SW480 (cell line): ENCODE results near the gene TECPR2.

Experiments
- DNase-seq: peaks from one replicate; pipeline ENCODE4 v3.0.0-alpha.2; 2016; ENCODE audit warnings: low spot score

The TECPR2 gene

DNA sequence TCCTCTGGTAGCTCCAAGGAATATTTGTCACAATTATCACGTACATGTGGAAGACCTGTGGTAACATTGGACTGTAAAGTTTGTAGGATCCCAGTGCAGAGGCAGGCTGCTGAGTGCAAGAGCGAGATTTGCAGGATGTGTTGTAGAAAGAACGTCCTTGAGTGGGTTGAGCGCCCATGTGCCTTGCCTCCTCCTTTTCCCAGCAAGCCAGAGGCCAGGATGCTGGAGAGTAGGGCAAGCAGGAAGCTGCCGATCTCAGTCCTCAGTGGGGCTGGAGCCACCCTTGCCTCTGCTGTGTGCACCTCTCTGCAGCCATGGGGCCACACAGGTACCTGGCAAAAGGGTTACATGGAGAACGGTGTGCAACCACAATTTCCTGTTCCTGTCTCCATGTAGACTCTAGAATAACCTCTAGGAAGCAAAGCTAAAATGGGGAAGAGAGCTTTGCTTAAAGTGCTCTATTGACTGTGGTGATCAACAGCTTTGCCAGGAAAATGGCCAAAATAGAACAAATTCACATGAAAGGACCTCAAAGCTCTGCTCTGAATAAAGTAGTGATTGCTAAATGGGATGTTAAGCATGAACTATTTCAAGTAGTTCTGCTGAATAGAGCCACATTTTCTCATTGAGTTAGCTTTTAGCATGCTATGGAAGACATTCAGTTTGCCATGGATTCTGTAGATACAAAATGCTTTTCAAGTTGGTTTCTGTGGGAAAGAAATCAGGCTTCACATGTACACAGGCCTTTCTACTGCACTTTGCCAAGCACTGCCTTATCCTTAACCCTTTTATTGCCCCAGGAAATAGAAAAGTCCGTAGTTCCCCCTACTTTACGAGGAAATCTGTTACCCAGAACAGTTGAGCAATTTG, 109.4 kb downstream of the TECPR2 start:
- no peak for DNase-seq

- DNase-seq: no peak
Observed at GRCh38 chr14:102472791-102473150, 110.0 kb downstream of the TECPR2 start.

- DNase-seq: no peak
Observed at GRCh38 chr14:102473559-102473958, 110.8 kb downstream of the TECPR2 start.

GRCh38 chr14:102474934-102475333, 112.2 kb downstream of the TECPR2 start:
- no peak for DNase-seq

GRCh38 chr14:102479107-102479506, 116.4 kb downstream of the TECPR2 start:
- DNase-seq: no peak

DNA sequence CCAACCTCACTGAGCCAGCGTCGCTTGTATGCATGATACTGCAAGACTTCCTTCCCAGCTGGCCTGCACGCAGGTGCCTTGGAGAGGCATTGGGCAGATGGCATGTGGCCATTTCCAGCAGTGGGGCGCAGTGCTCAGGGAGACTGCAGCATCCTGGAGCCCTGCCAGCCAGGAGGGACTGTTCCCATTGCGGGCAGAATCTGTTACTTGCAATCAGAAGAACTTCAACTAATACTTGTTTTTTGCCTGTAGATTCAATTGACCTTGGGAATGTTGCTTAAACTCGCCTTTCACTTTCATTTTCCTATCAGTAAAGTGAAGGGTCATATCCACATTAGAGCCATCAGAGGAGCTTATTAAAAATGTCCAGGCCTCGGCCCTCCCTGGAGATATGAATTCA, 117.0 kb downstream of the TECPR2 start:
- DNase-seq: no peak

- DNase-seq: no peak
Observed at GRCh38 chr14:102481371-102481770, 118.6 kb downstream of the TECPR2 start.

- DNase-seq: peak; percentile 42
Observed at GRCh38 chr14:102481791-102482238, 119.1 kb downstream of the TECPR2 start.

GRCh38 chr14:102484316-102484715, 121.6 kb downstream of the TECPR2 start:
- DNase-seq: no peak

GRCh38 chr14:102485693-102486512, 123.2 kb downstream of the TECPR2 start:
- DNase-seq: no peak

DNA sequence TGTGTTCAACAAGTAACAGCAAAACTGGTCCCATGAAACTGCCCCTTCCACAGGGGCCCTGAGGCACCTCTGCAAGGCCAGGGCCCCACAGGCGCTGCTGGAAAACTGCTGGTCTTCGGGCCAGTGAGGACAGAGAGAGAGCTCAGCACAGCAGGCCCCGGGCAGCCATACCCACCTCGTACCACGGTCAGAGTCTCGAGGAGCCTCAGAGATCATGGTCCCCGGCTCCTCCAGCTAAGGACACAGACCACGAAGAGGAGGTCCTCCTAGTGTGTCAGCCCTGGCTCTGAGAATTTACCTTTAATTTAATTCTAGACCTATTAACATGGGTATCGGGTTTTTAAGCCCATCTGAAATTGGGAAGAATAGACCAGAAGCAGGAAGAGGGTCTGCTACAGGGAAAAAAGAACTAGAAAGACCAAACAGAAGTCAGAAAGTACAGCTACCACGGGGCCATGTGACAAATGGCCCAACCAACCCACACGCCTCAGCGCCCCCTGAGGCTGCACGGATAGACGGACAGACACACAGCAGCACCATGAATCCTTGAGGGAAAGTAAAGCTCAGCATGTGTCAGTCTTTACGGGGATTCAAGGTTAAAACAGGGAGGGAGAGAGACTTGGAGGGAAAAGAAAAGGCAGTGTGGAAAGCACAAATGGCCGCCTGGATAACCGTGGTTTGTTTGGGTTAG, 123.9 kb downstream of the TECPR2 start:
- no peak for DNase-seq

- no peak for DNase-seq
Observed at GRCh38 chr14:102487204-102487577, 124.5 kb downstream of the TECPR2 start.

GRCh38 chr14:102490456-102490855, 127.7 kb downstream of the TECPR2 start:
- DNase-seq: no peak

GRCh38 chr14:102491366-102491765, 128.6 kb downstream of the TECPR2 start:
- no peak for DNase-seq

DNA sequence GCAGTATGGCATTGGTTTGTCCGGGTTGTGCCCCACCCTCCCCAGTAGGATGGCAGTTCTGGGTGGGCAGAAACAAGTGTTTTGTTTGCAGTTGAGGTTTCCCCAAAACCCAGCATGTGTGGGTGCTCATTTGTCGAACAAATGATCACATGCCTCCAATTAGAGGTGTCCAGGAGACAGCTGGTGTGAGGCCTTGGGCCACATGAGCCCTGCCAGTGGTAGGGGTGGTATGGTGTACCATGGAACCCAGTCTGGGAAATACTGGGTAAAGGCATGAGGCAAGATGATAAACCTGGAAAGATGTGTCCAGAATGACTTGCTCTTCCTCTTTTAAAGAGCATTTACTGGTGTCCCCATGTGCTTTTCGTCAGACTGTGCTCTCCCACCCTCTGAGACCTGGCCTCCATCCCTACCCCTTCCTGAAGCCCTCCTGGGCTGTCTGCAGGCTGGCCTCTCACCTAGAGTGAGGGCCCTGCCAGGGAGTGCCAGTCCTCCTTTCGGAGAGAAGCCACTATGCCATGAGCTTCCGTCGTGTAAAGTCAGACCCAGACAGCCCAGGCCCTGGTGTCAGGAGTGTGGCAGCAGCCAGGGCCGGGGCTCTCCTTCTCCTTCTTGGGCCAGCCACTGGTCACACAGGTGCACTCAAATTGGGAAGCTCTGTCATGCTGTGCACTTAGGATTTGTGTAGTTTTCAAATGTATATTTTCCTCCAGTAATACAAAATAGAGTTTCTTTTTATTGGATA, 129.2 kb downstream of the TECPR2 start:
- DNase-seq: no peak

DNA sequence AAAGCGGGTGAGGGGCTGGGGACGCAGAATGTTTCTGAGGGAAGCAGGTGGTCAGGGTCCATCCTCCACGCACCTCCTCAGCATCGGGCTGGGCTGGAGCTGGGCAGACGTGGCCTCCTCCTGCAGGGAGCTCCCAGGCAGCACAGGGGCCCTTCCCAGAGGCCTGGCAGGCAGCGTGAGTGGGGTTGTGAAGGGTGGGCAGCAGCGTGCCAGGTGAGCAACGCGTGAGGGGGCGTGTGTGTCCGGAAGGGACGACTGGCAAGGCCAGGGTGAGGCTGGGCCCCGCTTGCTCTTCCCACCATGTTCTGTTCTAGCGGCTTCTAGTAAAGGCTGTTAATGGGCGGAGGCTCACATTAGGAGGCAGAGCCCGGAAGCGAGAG, 129.8 kb downstream of the TECPR2 start:
- no peak for DNase-seq

GRCh38 chr14:102493096-102493495, 130.4 kb downstream of the TECPR2 start:
- DNase-seq: no peak

GRCh38 chr14:102493585-102493984, 130.8 kb downstream of the TECPR2 start:
- no peak for DNase-seq

DNA sequence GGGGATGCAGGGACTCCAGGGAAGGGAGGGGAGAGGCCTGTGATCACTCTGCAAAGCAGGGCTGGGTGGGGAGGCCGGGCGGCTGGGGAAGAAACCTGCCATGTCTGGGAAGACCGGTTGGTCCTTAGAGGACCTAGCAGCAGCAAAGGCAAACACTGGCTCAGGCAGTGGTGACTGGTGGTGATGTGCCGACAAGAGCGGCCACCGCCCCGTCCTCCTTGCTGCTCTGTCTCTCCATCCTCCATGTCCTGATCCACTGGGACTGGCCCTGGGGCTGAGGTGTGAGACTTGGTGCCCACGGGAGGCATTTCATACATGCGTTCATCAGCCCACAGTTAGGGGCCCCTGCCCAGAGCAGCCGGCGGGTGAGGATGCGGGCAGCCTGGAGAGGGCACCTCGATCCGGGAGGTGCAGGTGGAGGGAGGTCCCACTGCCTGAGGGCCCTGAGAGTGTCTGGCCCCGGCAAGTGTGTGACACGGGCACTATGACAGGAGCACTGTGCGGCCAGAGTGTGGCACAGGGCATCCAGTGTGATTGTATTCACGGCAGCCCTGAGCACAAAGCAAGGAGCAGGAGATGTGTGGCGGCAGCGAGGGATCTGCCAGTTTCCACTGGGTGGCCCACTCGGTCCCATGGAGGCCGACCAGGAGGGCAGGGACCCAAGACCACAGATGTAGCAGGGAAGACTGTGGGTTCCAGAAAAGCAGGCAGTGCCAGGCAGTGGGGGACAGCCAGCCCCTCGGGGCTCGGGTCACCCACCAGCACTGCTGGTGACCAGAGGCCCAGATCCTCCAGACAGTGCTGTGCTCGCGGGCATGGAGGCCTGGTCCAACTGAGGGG, 133.0 kb downstream of the TECPR2 start:
- no peak for DNase-seq

DNA sequence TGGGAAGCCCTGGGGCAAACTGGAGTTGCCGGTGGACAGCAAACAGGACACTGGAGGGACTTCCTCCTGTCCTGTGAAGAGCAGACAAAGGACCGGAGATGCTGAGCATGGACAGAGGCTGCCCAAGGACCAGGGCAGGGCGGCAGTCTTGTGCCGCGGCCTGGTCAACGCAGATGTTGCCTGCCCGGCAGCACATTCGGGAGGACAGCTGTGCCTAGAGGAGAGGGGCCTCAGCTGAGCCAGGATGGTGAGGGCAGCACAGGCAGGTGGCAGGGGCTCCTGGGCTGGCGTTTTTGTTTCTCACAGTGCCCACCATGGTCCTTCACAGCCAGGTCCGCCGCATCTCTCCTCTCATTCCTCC, 133.6 kb downstream of the TECPR2 start:
- DNase-seq: no peak
